HUES6 (cell line): ENCODE results near the gene DPY30.

Experiments used
- H3K27ac ChIP-seq: 2 replicates; pipeline ENCODE4 v1.7.0; 2013; ENCODE audit warnings: low read depth, mild to moderate bottlenecking, low read length, inconsistent platforms
- H3K27me3 ChIP-seq: 2 replicates; pipeline ENCODE4 v1.6.1; 2013; ENCODE audit warnings: low read length; ENCODE audit not compliant: control insufficient read depth, insufficient read depth
- H3K36me3 ChIP-seq: 2 replicates; pipeline ENCODE4 v1.6.1; 2013; ENCODE audit warnings: low read length; ENCODE audit not compliant: control insufficient read depth, insufficient read depth
- H3K4me1 ChIP-seq: 2 replicates; pipeline ENCODE4 v1.6.1; 2013; ENCODE audit warnings: low read length; ENCODE audit not compliant: control insufficient read depth, insufficient read depth
- H3K4me3 ChIP-seq: 2 replicates; pipeline ENCODE4 v1.5.1; 2013; ENCODE audit warnings: low read depth, low read length
- H3K9ac ChIP-seq: one replicate; pipeline ENCODE4 v1.6.1; 2013; ENCODE audit warnings: mild to moderate bottlenecking, low read length
- H3K9me3 ChIP-seq: 2 replicates; pipeline ENCODE4 v1.6.1; 2013; ENCODE audit warnings: low read depth, low read length; ENCODE audit not compliant: control insufficient read depth, insufficient read depth

Gene DPY30

DNA sequence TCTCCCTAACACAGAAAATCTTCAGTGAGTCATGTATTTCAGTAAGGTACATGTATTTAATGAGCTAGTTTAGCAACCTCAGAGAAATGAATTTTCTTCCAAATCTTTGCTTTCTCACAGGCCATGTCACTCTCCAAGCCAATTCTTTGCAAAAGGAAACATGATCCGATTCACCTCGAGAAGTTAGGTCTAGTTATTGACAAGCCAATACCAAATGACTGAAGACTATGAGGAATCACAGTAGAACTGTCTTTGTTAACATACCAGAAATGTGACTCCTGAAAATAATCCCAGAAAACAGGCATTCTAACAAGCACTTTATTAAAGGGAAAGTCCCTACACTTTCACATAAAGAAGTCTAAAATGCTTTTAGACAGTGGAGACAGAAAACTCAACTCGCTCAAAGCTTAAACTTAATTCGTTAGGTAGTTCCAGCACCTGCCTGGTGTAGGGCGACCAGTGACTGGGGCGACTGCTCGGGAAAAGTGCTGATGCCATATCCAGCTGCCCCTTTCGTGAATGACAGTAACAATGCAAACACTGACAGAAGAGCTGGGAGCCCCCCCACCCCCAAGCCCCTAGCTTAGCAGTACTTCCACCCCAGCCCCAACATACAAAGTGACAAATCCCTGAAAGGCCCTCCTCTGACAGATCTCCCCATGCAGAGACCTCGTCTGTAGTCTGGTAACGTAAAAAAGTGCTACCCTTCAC is 30.6 kb downstream of the DPY30 start:
- H3K9me3 ChIP-seq: no peaks in the 10 kb centered on the region
- H3K27ac ChIP-seq: peak overlapping the region; percentile 83; the same call in 1 of the 2 replicates
- H3K9ac ChIP-seq: peak overlapping the region; percentile 95
- peak overlapping the region; percentile 99 for H3K4me3 ChIP-seq
- no peaks in the 10 kb centered on the region for H3K27me3 ChIP-seq
- 0 out of 2 replicates have a peak, but pooled peaks cover 2% of the 10 kb centered on the region for H3K36me3 ChIP-seq
- peaks cover 29% of the 10 kb centered on the region for H3K4me1 ChIP-seq

DNA sequence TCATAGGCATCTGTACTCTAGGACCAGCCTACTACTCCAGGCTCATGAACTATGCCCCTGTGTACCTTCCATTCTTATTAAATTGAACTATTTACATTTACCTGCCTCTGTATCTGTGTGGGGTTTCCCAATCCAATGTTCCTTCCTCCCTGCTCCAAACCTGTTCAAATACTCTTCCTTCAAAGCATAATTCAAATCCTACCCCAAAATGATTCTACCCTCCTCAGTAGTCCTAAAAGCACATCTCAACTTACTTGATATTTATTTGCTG is 32.5 kb downstream of the DPY30 start:
- Histone ChIP-seq H3K9me3 (no peaks in the 10 kb centered on the region), H3K4me3 (no peak overlapping the region), H3K36me3 (no peaks in the 10 kb centered on the region), H3K4me1 (peaks cover 29% of the 10 kb centered on the region), H3K9ac (no peak overlapping the region), H3K27me3 (no peaks in the 10 kb centered on the region), H3K27ac (no peak overlapping the region)

GRCh38 chr2:32005371-32005976 is 34.1 kb downstream of the DPY30 start:
- H3K9ac ChIP-seq: no peak overlapping the region
- no peak overlapping the region for H3K4me3 ChIP-seq
- H3K9me3 ChIP-seq: no peaks in the 10 kb centered on the region
- H3K36me3 ChIP-seq: no peaks in the 10 kb centered on the region
- no peaks in the 10 kb centered on the region for H3K27me3 ChIP-seq
- no peak overlapping the region for H3K27ac ChIP-seq
- peaks cover 23% of the 10 kb centered on the region; the same call in 1 of the 2 replicates for H3K4me1 ChIP-seq

GRCh38 chr2:32003791-32004190 is 35.8 kb downstream of the DPY30 start:
- H3K36me3 ChIP-seq: no peaks in the 10 kb centered on the region
- peaks cover 22% of the 10 kb centered on the region; the same call in 1 of the 2 replicates for H3K4me1 ChIP-seq
- H3K27ac ChIP-seq: no peak overlapping the region

DNA sequence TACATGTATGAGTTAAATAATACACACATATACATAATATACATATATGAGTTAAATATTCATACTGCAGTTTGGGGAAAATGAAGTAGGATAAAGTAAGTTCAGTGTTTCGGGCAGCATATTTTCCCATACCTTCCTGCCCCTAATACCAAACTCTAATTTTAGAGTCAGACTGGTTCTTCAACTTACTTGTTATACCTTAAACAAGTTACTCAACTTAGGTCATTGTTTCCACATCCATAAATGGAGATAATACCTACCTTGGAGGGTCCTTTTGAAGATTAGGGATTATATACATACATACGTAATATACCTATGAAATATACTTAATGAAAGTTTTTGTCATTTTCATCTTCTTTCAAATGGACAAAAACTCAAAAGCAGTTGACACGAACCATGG is 37.2 kb downstream of the DPY30 start:
- Histone ChIP-seq H3K9me3 (no peaks in the 10 kb centered on the region), H3K4me3 (no peak overlapping the region), H3K27ac (no peak overlapping the region), H3K9ac (no peak overlapping the region), H3K4me1 (peaks cover 11% of the 10 kb centered on the region; the same call in 1 of the 2 replicates), H3K27me3 (no peaks in the 10 kb centered on the region), H3K36me3 (no peaks in the 10 kb centered on the region)

More at GRCh38 chr2:32003791-32004190, 35.8 kb downstream of the DPY30 start:
- no peaks in the 10 kb centered on the region for H3K27me3 ChIP-seq
- H3K9ac ChIP-seq: no peak overlapping the region
- H3K4me3 ChIP-seq: no peak overlapping the region
- no peaks in the 10 kb centered on the region for H3K9me3 ChIP-seq

- Histone ChIP-seq H3K4me1 (no peaks in the 10 kb centered on the region), H3K27ac (no peak overlapping the region), H3K36me3 (no peaks in the 10 kb centered on the region), H3K4me3 (no peak overlapping the region), H3K9ac (no peak overlapping the region), H3K27me3 (no peaks in the 10 kb centered on the region), H3K9me3 (no peaks in the 10 kb centered on the region)
Observed at GRCh38 chr2:31999438-31999837, 40.2 kb downstream of the DPY30 start.

- Histone ChIP-seq H3K27me3 (no peaks in the 10 kb centered on the region), H3K9ac (no peak overlapping the region), H3K9me3 (no peaks in the 10 kb centered on the region), H3K36me3 (no peaks in the 10 kb centered on the region), H3K4me1 (no peaks in the 10 kb centered on the region), H3K4me3 (no peak overlapping the region), H3K27ac (no peak overlapping the region)
Observed at GRCh38 chr2:31998731-31999383, 40.7 kb downstream of the DPY30 start.

- H3K4me1 ChIP-seq: no peaks in the 10 kb centered on the region
- H3K4me3 ChIP-seq: no peak overlapping the region
- no peak overlapping the region for H3K27ac ChIP-seq
- H3K36me3 ChIP-seq: no peaks in the 10 kb centered on the region
- H3K9ac ChIP-seq: no peak overlapping the region
- no peaks in the 10 kb centered on the region for H3K27me3 ChIP-seq
- H3K9me3 ChIP-seq: no peaks in the 10 kb centered on the region
Observed at GRCh38 chr2:31997653-31998052, 42.0 kb downstream of the DPY30 start.

GRCh38 chr2:31996571-31997150 is 42.9 kb downstream of the DPY30 start:
- Histone ChIP-seq H3K4me3 (no peak overlapping the region), H3K9ac (no peak overlapping the region), H3K9me3 (no peaks in the 10 kb centered on the region), H3K27ac (no peak overlapping the region), H3K4me1 (no peaks in the 10 kb centered on the region), H3K36me3 (no peaks in the 10 kb centered on the region), H3K27me3 (no peaks in the 10 kb centered on the region)

- Histone ChIP-seq H3K4me1 (no peaks in the 10 kb centered on the region), H3K4me3 (no peak overlapping the region), H3K9ac (no peak overlapping the region), H3K9me3 (no peaks in the 10 kb centered on the region), H3K27me3 (no peaks in the 10 kb centered on the region), H3K36me3 (no peaks in the 10 kb centered on the region), H3K27ac (no peak overlapping the region)
Observed at GRCh38 chr2:31992934-31993333, 46.7 kb downstream of the DPY30 start.

GRCh38 chr2:31992025-31992579 is 47.5 kb downstream of the DPY30 start:
- H3K9ac ChIP-seq: no peak overlapping the region
- H3K4me1 ChIP-seq: no peaks in the 10 kb centered on the region

More at GRCh38 chr2:31992025-31992579, 47.5 kb downstream of the DPY30 start:
- Histone ChIP-seq H3K9me3 (no peaks in the 10 kb centered on the region), H3K4me3 (no peak overlapping the region), H3K27ac (no peak overlapping the region), H3K36me3 (no peaks in the 10 kb centered on the region), H3K27me3 (no peaks in the 10 kb centered on the region)
